GM18861 (cell line): ENCODE data around the gene LRP8.
"Not testable (repeated sequence)": the region's sequence is repeated elsewhere in the genome, so short reads cannot be mapped to it uniquely, and the experiment has no call there.

ENCODE experiments used
- ATAC-seq: cut with Tn5 transposase; IDR thresholded peaks from one replicate; pipeline ENCODE4 v1.9.1; 2021; ENCODE audit not compliant: unreplicated experiment

Gene LRP8

GRCh38 chr1:53285969-53286760 lies 41.7 kb downstream of the LRP8 start:
- ATAC-seq: no peak

GRCh38 chr1:53285546-53285945 lies 42.3 kb downstream of the LRP8 start:
- no peak for ATAC-seq

- no peak for ATAC-seq
Measured at GRCh38 chr1:53284224-53285020, 43.4 kb downstream of the LRP8 start.

- not testable (repeated sequence) for ATAC-seq
Measured at GRCh38 chr1:53283156-53283555, 44.7 kb downstream of the LRP8 start.

GRCh38 chr1:53281133-53281532 lies 46.7 kb downstream of the LRP8 start:
- no peak for ATAC-seq

DNA sequence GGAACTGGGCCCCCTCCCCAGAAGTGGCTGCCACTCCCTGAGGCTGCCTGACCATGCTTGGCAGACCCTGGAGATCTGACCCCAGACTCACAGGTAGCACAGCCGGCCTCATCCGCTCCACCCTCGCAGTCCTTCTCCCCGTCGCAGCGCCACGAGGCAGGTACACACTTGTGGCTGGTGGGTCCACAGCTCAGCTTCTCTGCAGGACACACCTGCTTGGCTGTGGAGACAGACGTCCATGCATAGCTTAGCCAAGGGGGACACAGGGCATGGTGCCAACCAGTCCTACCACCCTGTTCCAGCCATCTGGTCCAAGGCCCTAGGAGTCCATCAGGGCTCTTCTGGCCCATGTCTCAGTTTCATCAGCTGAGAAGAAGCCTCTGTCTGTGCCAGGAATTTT lies 47.4 kb downstream of the LRP8 start:
- no peak for ATAC-seq

DNA sequence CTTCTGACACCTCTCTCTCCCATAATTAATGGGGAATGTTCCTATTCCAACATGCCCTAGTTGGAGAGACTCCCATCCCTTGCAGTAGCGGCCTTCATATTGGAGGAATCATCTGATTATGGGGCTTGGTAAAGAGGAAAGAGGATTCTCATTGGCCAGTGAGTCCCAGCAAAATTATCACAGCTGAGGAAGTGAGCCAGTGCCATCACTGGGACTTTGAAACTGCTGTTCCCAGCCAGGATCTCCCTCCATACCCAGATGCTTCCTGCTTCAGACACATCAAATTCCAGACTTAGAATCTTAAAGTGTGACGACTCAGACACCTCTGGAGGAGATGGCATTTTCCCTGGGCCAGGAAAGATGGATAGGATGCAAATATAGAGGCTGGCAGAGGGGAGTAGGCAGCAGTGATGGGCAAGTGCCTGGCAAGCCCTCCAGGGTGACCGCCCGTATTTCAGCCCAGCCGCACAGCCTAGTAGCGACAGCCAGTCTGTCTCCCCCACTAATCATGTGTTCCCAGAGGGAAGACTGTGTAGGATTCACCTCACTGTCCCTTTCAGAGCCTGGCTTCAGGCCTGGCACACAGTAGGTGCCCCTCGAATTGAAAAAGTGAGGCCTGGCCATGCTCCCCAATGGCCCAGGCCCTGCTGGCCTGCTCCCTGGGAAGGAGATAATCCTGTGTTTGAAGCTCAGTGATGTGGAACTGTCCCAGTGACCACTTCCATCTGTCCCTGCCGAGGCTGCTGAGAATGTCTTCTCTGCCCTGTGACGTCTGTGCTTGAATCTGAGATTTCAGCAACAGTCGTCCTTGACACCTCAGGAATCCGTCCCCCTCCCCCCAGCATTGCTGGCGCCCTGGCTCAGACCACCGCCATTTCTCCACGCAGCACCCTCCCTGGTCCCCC lies 48.3 kb downstream of the LRP8 start:
- ATAC-seq: no peak

DNA sequence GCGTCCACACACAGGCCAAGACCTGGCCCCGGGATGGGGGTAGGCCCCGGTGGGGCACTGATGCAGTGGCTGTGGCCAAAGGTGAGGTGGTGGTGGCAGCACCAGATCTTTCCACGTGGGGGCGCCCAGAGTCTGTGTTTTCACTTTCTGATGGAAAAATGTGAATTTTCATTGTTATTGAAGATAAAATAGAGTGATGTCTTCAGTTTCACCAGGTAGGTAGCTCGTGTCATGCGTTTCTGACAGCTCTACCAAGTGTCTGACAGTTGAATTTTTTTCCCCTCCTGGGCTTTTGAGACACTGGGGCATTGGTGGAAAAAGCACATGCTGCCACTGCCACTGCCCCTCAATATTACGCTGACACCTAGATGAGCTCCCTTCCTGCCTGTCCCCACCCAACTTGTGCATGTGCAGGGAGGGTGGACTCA lies 49.6 kb downstream of the LRP8 start:
- no peak for ATAC-seq

GRCh38 chr1:53277326-53277725 lies 50.5 kb downstream of the LRP8 start:
- ATAC-seq: no peak

DNA sequence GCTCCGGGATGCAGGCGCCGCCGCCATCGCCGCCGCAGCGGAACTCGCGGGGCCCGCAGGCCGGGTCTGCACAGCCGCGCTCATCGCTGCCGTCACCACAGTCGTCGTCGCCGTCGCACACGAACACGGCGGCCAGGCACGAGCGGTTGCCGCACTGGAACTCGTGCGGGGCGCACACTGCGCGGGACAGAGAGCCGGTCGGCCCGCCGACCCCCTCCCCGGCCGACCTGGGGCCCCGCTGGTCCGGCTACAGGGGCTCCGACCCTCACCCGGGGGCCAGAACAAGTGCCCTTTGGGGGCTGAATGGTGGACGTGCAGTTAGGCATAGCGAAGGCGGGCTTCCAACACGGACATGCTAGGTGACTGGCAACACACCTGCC lies 51.0 kb downstream of the LRP8 start:
- no peak for ATAC-seq

DNA sequence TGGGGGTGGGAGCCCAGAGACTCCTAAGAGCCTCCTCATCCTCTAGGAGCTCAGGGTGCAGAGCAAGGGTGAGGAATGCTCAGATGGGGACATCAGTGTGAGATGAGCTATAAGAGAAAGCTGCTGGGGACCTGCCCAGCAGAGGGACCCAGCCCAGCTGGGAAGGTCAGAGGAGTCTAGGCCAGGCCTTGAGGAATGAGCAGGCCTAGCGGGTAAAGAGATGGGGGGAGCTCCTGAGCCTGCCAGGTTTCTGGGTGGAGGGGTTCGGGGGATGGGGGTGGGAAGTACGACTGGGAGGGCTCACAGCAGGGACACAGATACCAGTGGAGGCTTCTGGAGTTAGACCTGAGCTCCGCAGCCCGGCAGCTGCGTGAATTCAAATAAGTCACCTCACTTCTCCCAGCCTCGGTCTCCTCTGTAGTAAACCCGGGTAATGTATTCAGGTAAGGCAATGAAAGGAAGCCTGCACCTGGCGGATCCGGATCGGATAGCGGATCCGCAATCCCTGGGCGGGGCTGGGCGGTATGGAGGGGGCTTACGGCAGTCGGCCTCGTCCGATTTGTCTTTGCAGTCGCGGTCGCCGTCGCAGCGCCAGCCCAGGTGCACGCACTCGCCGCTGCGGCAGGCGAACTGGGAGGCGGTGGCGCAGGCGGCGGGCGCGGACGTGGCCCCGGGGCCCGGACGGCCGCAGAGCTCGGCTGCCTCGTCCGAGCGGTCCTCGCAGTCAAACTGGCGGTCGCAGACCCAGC lies 51.5 kb downstream of the LRP8 start:
- no peak for ATAC-seq

GRCh38 chr1:53275566-53275965 lies 52.3 kb downstream of the LRP8 start:
- no peak for ATAC-seq

DNA sequence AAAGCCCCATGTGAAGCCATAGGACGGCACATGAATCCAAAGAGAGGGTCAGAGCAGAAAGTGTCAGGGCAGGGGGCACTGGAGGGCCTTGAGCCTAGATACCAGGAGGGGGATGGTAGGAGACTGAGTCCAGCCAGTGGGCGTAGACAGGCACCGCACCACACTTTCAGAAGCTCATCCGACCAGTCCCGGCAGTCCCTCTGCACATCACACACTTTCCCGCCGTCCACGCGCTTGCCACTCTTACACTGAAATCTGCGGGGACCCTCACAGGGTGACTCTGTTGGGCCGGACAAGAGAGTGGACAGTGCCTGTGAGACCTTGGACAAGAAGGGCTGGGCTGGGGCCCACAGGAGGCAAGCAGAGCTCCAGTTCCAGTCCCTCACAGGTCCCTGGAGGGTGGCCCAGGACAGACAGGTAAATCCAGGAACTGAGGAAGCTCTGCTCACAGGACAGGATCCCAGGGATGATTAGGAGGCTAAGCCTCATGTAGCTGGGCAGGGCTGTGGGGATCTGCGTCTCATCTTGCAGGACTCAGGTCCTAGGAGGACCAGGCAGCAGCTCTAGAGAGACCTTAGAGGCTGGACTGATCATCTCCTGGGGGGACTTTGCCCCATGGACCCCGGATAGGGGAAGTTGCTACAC lies 53.2 kb downstream of the LRP8 start:
- no peak for ATAC-seq

- ATAC-seq: no peak
Measured at GRCh38 chr1:53274026-53274425, 53.8 kb downstream of the LRP8 start.

DNA sequence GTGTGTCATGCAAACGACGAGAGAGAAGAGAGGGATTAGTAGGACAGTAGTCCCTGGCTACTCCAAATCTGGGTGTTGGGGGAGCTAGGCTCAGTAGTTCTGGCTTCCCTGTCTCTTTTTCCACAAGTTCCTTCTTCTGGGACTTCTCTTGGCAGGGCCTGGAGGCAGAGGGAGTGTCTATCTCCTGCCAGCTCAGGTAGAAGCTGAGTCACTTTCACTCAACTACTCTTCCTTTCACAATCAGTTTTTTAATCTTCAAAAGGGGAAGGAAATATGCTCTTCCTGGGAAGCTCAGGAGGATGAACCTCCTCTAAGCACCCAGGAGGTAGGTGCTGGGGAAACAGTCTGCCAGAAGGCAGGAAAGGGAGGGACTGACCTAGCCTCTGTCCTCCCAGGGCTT lies 54.3 kb downstream of the LRP8 start:
- no peak for ATAC-seq

GRCh38 chr1:53272349-53272748 lies 55.5 kb downstream of the LRP8 start:
- no peak for ATAC-seq

GRCh38 chr1:53271446-53272090 lies 56.3 kb downstream of the LRP8 start:
- ATAC-seq: no peak

GRCh38 chr1:53270873-53271272 lies 57.0 kb downstream of the LRP8 start:
- no peak for ATAC-seq

- ATAC-seq: no peak
Measured at GRCh38 chr1:53270107-53270506, 57.8 kb downstream of the LRP8 start.

DNA sequence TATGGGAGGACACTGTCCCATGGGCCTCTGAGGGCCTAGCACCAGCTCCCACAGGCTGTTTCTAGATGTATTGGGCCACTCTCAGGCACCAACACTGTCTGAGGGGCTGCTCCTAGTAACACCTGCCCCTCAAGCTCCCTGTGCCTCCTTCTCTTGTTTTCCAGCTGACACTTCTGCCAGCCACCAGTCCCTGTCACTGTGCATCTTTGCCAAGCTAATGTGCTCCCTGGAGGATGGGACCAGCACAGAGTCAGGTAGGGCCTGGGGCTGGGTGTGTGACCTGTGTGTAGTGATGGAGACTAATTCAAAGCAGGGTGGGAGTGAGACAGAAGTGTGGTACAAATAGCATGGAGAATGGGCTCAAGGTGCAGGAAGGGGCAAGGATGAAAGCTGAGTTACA lies 60.1 kb downstream of the LRP8 start:
- no peak for ATAC-seq
